ENCODE measurements around the gene MPG. TPM values are rescaled to one million over a fixed set of nuclear protein-coding genes. Genes with fewer than 3 reads are reported as not detected.
"Not testable (repeated sequence)": the region's sequence is repeated elsewhere in the genome, so short reads cannot be mapped to it uniquely, and the experiment has no call there.

Gene MPG
- total RNA-seq, 3 donors from 2014 or later (not counting 1 experiment from before 2014, with no cell fraction given): 29.9 to 34.3 (median 31.5) TPM

DNA sequence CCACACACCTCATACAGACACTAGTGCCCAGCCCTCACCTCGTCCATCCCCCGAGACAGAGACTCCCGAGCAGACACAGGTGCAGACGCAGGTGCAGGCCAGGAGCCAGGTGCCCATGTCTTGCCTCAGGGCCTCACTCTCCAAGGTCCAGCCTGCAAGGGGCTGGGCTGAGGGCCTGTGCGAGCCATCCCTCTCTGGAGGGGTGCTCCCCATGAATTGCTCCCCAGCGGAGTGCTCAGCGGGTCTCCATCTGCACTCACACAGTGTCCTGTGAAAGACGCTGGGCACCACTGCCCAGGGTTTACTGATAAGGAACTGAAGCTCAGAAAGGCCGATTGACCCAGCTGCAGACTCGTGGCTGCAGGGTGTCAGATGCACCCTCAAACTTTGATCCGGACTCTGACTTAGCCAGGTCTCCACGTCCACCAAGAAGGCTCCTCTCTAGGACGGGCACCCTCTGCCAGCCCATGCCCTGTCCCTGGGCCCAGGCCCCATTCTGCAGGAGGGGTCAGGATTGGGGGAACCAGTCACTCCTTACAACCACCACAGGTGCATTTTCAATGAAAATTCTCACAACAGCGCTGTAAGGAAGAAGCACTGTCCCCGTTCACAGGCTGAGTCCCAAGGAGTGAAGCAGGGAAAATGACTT, 41.6 kb upstream of the MPG start:
- Mint-ChIP-seq H3K4me3 (no peak overlapping the region), H3K9me3 (no peaks in the 10 kb centered on the region), H3K27ac (no peak overlapping the region), H3K36me3 (no peaks in the 10 kb centered on the region), H3K27me3 (ENCODE audit: low read depth in 2 of 2) (no peaks in the 10 kb centered on the region), H3K4me1 (peaks cover 9 to 40% of the 10 kb centered on the region in 2 donors)
- Histone ChIP-seq H3K4me3 (ENCODE audit: low read length) (no peak overlapping the region), H3K27ac (ENCODE audit: low read length) (no peak overlapping the region), H3K27me3 (ENCODE audit: control insufficient read depth, insufficient read depth, low read length) (no peaks in the 10 kb centered on the region), H3K36me3 (ENCODE audit: control insufficient read depth, insufficient read depth, low read length) (no peaks in the 10 kb centered on the region), H3K4me1 (ENCODE audit: control insufficient read depth, insufficient read depth, low read length) (peaks cover 52% of the 10 kb centered on the region), H3K9me3 (ENCODE audit: control insufficient read depth, insufficient read depth, low read length) (no peaks in the 10 kb centered on the region)
- TF ChIP-seq CTCF (IDR thresholded peaks at IDR 0.05): no peak
- WGBS (ENCODE audit: insufficient coverage): 88% methylated on average over 15 of the region's 15 CpGs
- ATAC-seq: no peak
- intact Hi-C loops (cut with micrococcal nuclease): no loop called here
- no peak for DNase-seq

GRCh38 chr16:37511-37910, 40.5 kb upstream of the MPG start:
- H3K36me3 Mint-ChIP-seq: peaks cover 8% of the 10 kb centered on the region
- H3K9me3 ChIP-seq (ENCODE audit: control insufficient read depth, insufficient read depth, low read length): no peaks in the 10 kb centered on the region
- no peak for TF ChIP-seq CTCF (IDR thresholded peaks at IDR 0.05)
- 58% methylated on average over 5 of the region's 5 CpGs for WGBS (ENCODE audit: insufficient coverage)
- no peak for ATAC-seq
- no peak overlapping the region for H3K27ac Mint-ChIP-seq
- peaks cover 4% of the 10 kb centered on the region for H3K36me3 ChIP-seq (ENCODE audit: control insufficient read depth, insufficient read depth, low read length)
- no peak for DNase-seq
- H3K4me3 ChIP-seq (ENCODE audit: low read length): no peak overlapping the region
- H3K27me3 ChIP-seq (ENCODE audit: control insufficient read depth, insufficient read depth, low read length): no peaks in the 10 kb centered on the region
- peaks cover 59% of the 10 kb centered on the region for H3K4me1 ChIP-seq (ENCODE audit: control insufficient read depth, insufficient read depth, low read length)
- peak overlapping the region; percentile 55 for H3K27ac ChIP-seq (ENCODE audit: low read length)
- H3K4me3 Mint-ChIP-seq: no peak overlapping the region
- no peaks in the 10 kb centered on the region for H3K27me3 Mint-ChIP-seq (ENCODE audit: low read depth in 2 of 2)
- H3K4me1 Mint-ChIP-seq: peaks cover 18 to 50% of the 10 kb centered on the region in 2 donors
- H3K9me3 Mint-ChIP-seq: no peaks in the 10 kb centered on the region
- intact Hi-C loops (cut with micrococcal nuclease): no loop called here

DNA sequence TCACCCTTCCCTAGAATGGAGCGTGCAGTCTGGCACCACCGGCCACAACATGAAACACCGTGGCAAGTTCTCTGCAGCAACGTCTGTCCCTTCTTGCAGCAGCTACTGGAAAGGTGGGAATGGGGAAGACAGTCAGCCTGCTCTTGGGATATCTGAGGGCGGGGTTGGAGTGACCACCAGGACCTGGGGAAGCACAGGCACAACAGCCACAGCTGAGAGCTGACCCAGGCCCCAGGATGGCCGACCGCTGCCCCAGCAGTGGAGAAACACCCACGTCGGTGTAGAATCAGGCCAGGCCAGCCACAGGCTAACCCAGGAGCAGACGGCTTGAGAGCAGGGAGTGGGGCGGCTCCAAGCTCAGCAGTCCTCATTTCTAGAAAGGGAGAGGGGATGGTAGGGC, 39.8 kb upstream of the MPG start:
- H3K4me1 ChIP-seq (ENCODE audit: control insufficient read depth, insufficient read depth, low read length): peaks cover 60% of the 10 kb centered on the region
- H3K27ac Mint-ChIP-seq; H3K4me3 ChIP-seq (ENCODE audit: low read length); H3K4me3 Mint-ChIP-seq; DNase-seq; H3K27me3 Mint-ChIP-seq (ENCODE audit: low read depth in 2 of 2); H3K9me3 ChIP-seq (ENCODE audit: control insufficient read depth, insufficient read depth, low read length); H3K36me3 Mint-ChIP-seq; ATAC-seq; H3K27me3 ChIP-seq (ENCODE audit: control insufficient read depth, insufficient read depth, low read length); H3K9me3 Mint-ChIP-seq; H3K36me3 ChIP-seq (ENCODE audit: control insufficient read depth, insufficient read depth, low read length); intact Hi-C loops (cut with micrococcal nuclease): not testable (repeated sequence)
- H3K27ac ChIP-seq (ENCODE audit: low read length): peak overlapping the region; percentile 34
- peaks cover 21 to 56% of the 10 kb centered on the region in 2 donors for H3K4me1 Mint-ChIP-seq
- WGBS (ENCODE audit: insufficient coverage): 93% methylated on average over 11 of the region's 11 CpGs

GRCh38 chr16:38941-39892, 38.8 kb upstream of the MPG start:
- DNase-seq (peak in 1 of 2 donors; percentile 69), ATAC-seq (peak; percentile 79 to 89 (median 88))
- peaks cover 21 to 61% of the 10 kb centered on the region in 2 donors for H3K4me1 Mint-ChIP-seq
- TF ChIP-seq CTCF (IDR thresholded peaks at IDR 0.05): no peak
- intact Hi-C loops (cut with micrococcal nuclease): no loop called here
- peaks cover 56% of the 10 kb centered on the region for H3K4me1 ChIP-seq (ENCODE audit: control insufficient read depth, insufficient read depth, low read length)
- H3K9me3 ChIP-seq (ENCODE audit: control insufficient read depth, insufficient read depth, low read length): no peaks in the 10 kb centered on the region
- H3K36me3 ChIP-seq (ENCODE audit: control insufficient read depth, insufficient read depth, low read length): peaks cover 13% of the 10 kb centered on the region
- H3K9me3 Mint-ChIP-seq: no peaks in the 10 kb centered on the region
- no peaks in the 10 kb centered on the region for H3K27me3 ChIP-seq (ENCODE audit: control insufficient read depth, insufficient read depth, low read length)
- no peak overlapping the region for H3K27ac Mint-ChIP-seq
- no peaks in the 10 kb centered on the region for H3K27me3 Mint-ChIP-seq (ENCODE audit: low read depth in 2 of 2)
- peaks cover 8% of the 10 kb centered on the region for H3K36me3 Mint-ChIP-seq
- H3K4me3 Mint-ChIP-seq: no peak overlapping the region
- H3K27ac ChIP-seq (ENCODE audit: low read length): peak overlapping the region; percentile 80
- WGBS (ENCODE audit: insufficient coverage): 53% methylated on average over 9 of the region's 13 CpGs
- H3K4me3 ChIP-seq (ENCODE audit: low read length): no peak overlapping the region
